GM21390 (cell line): Measurements from ENCODE around the gene ZNF76.
A peak's percentile ranks its signal among the peaks of the same experiment; 100 is the strongest.

ENCODE experiments used
- ATAC-seq: cut with Tn5 transposase; IDR thresholded peaks from one replicate; pipeline ENCODE4 v1.9.1; 2021; ENCODE audit not compliant: unreplicated experiment

Gene ZNF76

GRCh38 chr6:35265523-35265922 is 6.0 kb downstream of the ZNF76 start:
- no peak for ATAC-seq

- ATAC-seq: no peak
These were observed 7.9 kb downstream of the ZNF76 start for GRCh38 chr6:35267446-35267845.

GRCh38 chr6:35267897-35268296 is 8.4 kb downstream of the ZNF76 start:
- ATAC-seq: no peak

- no peak for ATAC-seq
These were observed 12.5 kb downstream of the ZNF76 start for GRCh38 chr6:35272005-35272404.

DNA sequence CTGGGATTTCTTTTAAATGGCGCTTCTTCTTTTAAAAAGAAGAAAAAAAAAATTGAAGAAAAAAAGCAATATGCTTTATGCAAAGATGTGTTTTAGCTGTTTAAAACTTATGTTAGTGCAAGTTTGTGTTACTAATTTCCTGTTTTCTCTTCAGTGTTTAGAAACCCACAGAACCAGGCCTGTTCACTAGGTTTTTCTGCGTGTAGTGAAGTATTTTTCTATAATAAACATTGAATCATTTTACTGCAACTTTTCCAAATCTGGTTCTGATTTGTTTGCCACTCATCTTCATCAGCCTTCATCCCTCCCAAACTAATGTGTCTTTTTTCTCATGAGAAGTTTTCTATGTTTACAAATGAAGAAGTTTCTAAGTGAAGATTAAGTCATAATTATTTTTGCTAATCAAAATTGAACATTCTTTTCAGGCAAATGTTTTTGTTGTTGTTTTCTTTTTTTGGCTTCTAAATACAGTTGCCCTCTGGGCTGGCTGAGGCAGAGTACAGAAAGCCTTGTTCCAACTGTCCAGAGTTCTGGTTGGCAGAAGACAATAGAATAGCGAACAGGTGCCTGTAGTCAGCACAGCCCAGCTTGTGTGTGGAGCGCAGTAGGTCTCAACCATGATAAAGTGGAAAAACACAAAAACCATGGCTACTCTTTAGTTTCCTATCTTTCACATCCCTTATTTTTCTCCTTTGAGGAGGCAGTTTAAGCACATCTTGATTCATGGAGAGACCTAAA is 14.5 kb downstream of the ZNF76 start:
- ATAC-seq: no peak

DNA sequence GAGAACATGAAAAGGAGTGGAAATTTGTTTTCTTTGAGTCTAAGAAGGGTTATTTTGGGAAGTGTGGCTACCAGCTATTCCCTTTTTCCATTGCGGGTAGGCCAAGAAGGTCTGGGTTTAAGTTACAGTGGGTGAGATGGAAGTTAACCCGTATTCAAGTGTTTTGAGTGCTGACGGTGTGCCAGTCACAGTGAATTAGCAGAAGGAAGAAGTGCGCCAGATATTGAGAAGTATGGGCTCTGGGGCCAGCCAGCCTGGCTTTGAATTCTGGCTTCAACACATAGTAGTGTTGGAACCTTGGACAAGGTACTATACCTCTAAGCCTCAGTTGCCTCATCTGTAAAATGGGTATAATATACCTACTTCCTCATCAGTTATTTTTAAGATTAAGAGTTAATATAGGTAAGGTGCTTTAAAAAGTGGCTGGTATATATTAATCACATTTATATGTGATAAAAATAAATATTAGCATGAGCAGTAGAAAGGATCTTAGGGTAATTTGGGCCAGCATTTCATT is 16.3 kb downstream of the ZNF76 start:
- ATAC-seq: no peak

- no peak for ATAC-seq
These were observed 19.2 kb downstream of the ZNF76 start for GRCh38 chr6:35278708-35279107.

GRCh38 chr6:35280903-35281302 is 21.4 kb downstream of the ZNF76 start:
- no peak for ATAC-seq

DNA sequence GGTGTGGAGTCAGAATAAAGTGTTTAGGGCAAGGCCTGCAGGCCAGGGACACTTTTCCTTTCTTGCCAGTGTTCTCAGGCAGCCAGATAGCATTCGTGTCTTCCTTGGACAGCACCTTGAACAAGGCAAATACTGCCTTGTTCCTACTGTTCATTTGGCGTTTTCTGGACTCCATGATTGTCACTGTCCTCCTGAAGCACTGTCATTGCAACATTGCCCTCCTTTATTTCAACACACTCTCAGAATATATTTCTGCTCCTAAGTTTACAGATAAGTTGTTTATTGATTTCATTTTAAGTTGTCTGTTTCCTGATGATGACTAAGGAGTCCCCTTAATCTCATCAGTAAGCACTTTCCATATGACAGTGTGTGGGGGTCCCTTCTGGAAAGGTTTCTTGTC is 22.9 kb downstream of the ZNF76 start:
- ATAC-seq: no peak

GRCh38 chr6:35283361-35283760 is 23.8 kb downstream of the ZNF76 start:
- no peak for ATAC-seq

GRCh38 chr6:35287671-35288396 is 28.3 kb downstream of the ZNF76 start:
- ATAC-seq: no peak

- no peak for ATAC-seq
These were observed 29.3 kb downstream of the ZNF76 start for GRCh38 chr6:35288834-35289233.

GRCh38 chr6:35291491-35291890 is 32.0 kb downstream of the ZNF76 start:
- ATAC-seq: no peak

DNA sequence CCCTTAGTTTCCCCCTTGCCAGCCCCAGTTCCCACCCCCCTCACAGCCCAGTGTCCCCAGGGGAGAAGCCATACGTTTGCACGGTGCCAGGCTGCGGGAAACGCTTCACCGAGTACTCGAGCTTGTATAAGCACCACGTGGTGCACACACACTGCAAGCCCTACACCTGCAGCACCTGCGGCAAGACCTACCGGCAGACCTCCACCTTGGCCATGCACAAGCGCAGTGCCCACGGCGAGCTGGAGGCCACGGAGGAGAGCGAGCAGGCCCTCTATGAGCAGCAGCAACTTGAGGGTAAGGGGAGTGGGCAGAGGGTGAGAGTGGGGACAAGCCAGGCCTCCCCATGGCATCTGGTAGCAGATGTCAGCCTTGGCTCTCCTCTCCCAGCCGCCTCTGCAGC is 33.0 kb downstream of the ZNF76 start:
- ATAC-seq: no peak

DNA sequence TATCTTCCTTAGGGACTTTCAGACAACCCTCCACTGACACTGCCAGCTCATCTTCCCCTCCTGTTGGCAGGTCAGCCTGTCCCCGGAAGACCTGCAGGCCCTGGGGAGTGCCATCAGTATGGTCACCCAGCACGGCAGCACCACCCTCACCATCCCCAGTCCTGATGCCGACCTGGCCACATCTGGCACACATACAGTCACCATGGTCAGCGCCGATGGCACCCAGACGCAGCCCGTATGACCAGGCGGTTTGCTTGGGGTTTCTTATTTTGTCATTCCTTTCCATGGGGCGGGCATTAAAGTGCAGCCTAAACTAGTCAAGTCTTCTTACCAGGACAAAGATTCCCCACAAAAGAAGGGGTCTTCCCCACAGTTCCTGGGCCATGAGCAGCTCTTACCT is 34.1 kb downstream of the ZNF76 start:
- no peak for ATAC-seq

DNA sequence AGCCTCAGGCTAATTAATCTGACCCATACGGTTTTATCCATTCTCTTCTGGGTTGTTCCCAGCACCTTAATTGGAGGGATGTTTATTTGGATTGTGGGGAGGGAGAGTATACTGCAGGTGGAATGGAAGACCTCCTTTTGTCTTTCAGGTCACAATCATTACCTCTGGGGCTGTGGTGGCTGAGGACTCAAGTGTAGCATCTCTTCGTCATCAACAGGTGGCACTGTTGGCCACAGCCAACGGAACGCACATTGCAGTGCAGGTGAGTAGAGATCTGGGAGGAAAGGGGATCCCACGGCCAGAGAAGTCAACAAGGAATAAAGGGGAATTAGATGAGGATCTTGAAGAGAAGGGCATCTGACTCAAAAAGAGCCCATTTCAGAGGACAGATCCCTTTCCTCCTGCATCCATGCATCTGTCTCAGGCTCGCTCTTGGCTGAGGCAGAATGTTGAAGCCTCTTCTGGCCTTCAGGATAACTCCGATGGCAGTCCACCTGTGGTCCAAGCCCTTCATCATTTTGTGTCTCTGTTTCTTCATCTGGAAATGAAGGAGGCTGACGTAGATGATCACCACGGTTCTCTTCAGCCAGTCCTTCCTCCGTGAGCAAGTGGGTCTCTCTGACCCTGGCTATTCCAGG is 34.9 kb downstream of the ZNF76 start:
- no peak for ATAC-seq

DNA sequence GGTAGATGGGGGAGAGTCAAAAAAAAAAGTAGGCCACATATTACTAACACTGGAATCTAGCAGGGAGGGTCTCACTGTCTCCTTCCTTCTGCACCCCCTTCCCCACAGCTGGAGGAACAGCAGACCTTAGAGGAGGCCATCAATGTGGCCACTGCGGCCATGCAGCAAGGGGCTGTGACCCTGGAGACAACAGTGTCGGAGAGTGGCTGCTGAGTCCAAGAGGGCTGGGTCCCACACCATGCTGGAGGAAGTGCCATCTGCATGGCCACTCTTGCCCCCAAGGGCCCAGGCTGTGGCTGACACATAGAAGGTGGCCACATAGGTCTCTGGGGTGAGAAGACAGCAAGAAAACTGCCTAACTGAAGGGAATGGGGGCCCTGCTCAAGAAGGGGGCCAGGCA is 35.5 kb downstream of the ZNF76 start:
- no peak for ATAC-seq

- no peak for ATAC-seq
These were observed 36.2 kb downstream of the ZNF76 start for GRCh38 chr6:35295521-35296315.

DNA sequence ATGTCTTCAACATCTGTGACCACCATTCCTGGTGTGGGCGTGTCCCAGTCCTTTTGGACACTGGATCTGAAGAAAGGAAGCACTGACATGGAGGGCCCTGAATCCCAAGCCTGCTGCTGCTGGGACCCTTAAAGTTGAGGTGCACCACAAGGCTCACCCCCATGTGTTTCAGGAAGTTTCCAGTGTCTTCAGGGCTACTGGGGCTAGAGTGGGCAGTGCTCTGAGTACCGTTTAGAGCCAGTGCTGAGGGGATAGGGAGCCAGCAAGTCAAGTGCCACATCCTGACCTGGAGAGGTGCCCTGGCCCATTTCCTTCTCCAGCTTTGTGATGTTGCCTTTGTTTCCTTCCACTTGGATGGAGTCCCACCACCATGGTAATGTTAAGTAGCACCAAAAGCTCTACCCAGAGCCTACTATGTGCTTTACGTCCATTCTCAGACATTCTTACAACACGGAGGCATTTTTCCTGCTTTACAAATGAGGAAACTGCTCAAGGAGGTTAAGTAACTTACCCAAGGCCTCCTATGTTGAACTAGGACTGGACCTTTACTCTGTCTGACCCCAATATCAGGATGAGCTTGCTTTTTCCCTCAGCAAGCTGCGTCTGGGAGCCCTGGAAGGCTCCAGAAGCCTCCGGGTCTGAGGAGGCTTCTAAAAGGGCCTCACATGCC is 37.5 kb downstream of the ZNF76 start:
- ATAC-seq: no peak

- peak; percentile 78 for ATAC-seq
These were observed 38.3 kb downstream of the ZNF76 start, which contains the start of gene DEF6 for GRCh38 chr6:35297601-35298481. Gene DEF6 (plus strand): TSS chr6:35297818. CDS start chr6:35297857, 39 bp downstream.
